ENCODE data around the gene THSD4.
"Not testable (repeated sequence)": the region's sequence is repeated elsewhere in the genome, so short reads cannot be mapped to it uniquely, and the experiment has no call there.

The THSD4 gene

GRCh38 chr15:71669688-71670087, 554.4 kb downstream of the THSD4 start:
- Histone ChIP-seq H3K36me3 (replicated peaks; ENCODE audit: insufficient read depth, low read length) (no peaks in the 10 kb centered on the region), H3K9me2 (replicated peaks; ENCODE audit: insufficient read depth, low read length) (no peaks in the 10 kb centered on the region), H3K4me2 (ENCODE audit: low read depth, low read length) (no peak overlapping the region), H3K27me3 (replicated peaks; ENCODE audit: insufficient read depth, low read length) (no peaks in the 10 kb centered on the region), H3K9me3 (replicated peaks; ENCODE audit: insufficient read depth, low read length) (no peaks in the 10 kb centered on the region), H3F3A (ENCODE audit: insufficient read depth, low read length) (no peaks in the 10 kb centered on the region), H3K4me1 (ENCODE audit: low read length) (no peaks in the 10 kb centered on the region), H3K27ac (ENCODE audit: low read length) (no peak overlapping the region), H3K4me3 (ENCODE audit: low read length) (no peak overlapping the region), H2AFZ (ENCODE audit: low read length) (no peak overlapping the region), H4K20me1 (ENCODE audit: insufficient read depth, low read length) (no peaks in the 10 kb centered on the region), H3K9ac (ENCODE audit: low read length) (no peak overlapping the region), H3K79me2 (ENCODE audit: low read length) (no peaks in the 10 kb centered on the region)
- TF ChIP-seq EZH2 (optimal IDR thresholded peaks at IDR 0.05; ENCODE audit: low read depth, low read length) (no peak), EZH2phosphoT487 (IDR thresholded peaks at IDR 0.05; ENCODE audit: low read length) (no peak), CTCF (IDR thresholded peaks at IDR 0.05; ENCODE audit: low read length) (no peak)
- no peak for DNase-seq

- H3F3A ChIP-seq (ENCODE audit: insufficient read depth, low read length); H3K4me3 ChIP-seq (ENCODE audit: low read length); H3K4me1 ChIP-seq (ENCODE audit: low read length); H3K9me3 ChIP-seq (replicated peaks; ENCODE audit: insufficient read depth, low read length); H2AFZ ChIP-seq (ENCODE audit: low read length); H3K27ac ChIP-seq (ENCODE audit: low read length); H3K4me2 ChIP-seq (ENCODE audit: low read depth, low read length); H3K9me2 ChIP-seq (replicated peaks; ENCODE audit: insufficient read depth, low read length); H3K36me3 ChIP-seq (replicated peaks; ENCODE audit: insufficient read depth, low read length); H4K20me1 ChIP-seq (ENCODE audit: insufficient read depth, low read length); DNase-seq; H3K9ac ChIP-seq (ENCODE audit: low read length); H3K79me2 ChIP-seq (ENCODE audit: low read length); H3K27me3 ChIP-seq (replicated peaks; ENCODE audit: insufficient read depth, low read length): not testable (repeated sequence)
Measured at GRCh38 chr15:71670222-71670621, 555.0 kb downstream of the THSD4 start.

- no peaks in the 10 kb centered on the region for H3K27me3 ChIP-seq (replicated peaks; ENCODE audit: insufficient read depth, low read length)
- no peaks in the 10 kb centered on the region for H3K79me2 ChIP-seq (ENCODE audit: low read length)
- no peaks in the 10 kb centered on the region for H3K9me2 ChIP-seq (replicated peaks; ENCODE audit: insufficient read depth, low read length)
- H3K4me3 ChIP-seq (ENCODE audit: low read length), result no peak overlapping the region
- no peaks in the 10 kb centered on the region for H3K36me3 ChIP-seq (replicated peaks; ENCODE audit: insufficient read depth, low read length)
- H3K9me3 ChIP-seq (replicated peaks; ENCODE audit: insufficient read depth, low read length), result no peaks in the 10 kb centered on the region
- H4K20me1 ChIP-seq (ENCODE audit: insufficient read depth, low read length), result no peaks in the 10 kb centered on the region
- no peak overlapping the region for H3K27ac ChIP-seq (ENCODE audit: low read length)
- peaks cover 11% of the 10 kb centered on the region for H3F3A ChIP-seq (ENCODE audit: insufficient read depth, low read length)
- no peak overlapping the region for H3K4me2 ChIP-seq (ENCODE audit: low read depth, low read length)
- no peak for DNase-seq
- no peak for TF ChIP-seq CTCF (IDR thresholded peaks at IDR 0.05; ENCODE audit: low read length)
- no peak for TF ChIP-seq EZH2 (optimal IDR thresholded peaks at IDR 0.05; ENCODE audit: low read depth, low read length)
- TF ChIP-seq EZH2phosphoT487 (IDR thresholded peaks at IDR 0.05; ENCODE audit: low read length), result no peak
- H3K9ac ChIP-seq (ENCODE audit: low read length), result no peak overlapping the region
- H2AFZ ChIP-seq (ENCODE audit: low read length), result no peak overlapping the region
- H3K4me1 ChIP-seq (ENCODE audit: low read length), result peaks cover 21% of the 10 kb centered on the region
Measured at GRCh38 chr15:71674354-71674753, 559.1 kb downstream of the THSD4 start.

- Histone ChIP-seq H4K20me1 (ENCODE audit: insufficient read depth, low read length) (no peaks in the 10 kb centered on the region), H3K4me3 (ENCODE audit: low read length) (peak overlapping the region; percentile 41), H3K9me3 (replicated peaks; ENCODE audit: insufficient read depth, low read length) (no peaks in the 10 kb centered on the region), H3F3A (ENCODE audit: insufficient read depth, low read length) (peaks cover 11% of the 10 kb centered on the region), H3K4me2 (ENCODE audit: low read depth, low read length) (peak overlapping the region; percentile 78), H3K36me3 (replicated peaks; ENCODE audit: insufficient read depth, low read length) (no peaks in the 10 kb centered on the region), H3K27me3 (replicated peaks; ENCODE audit: insufficient read depth, low read length) (no peaks in the 10 kb centered on the region), H2AFZ (ENCODE audit: low read length) (peak overlapping the region; percentile 63), H3K9me2 (replicated peaks; ENCODE audit: insufficient read depth, low read length) (no peaks in the 10 kb centered on the region), H3K9ac (ENCODE audit: low read length) (peak overlapping the region; percentile 25; the same call in 1 of the 2 replicates), H3K79me2 (ENCODE audit: low read length) (no peaks in the 10 kb centered on the region), H3K4me1 (ENCODE audit: low read length) (peaks cover 21% of the 10 kb centered on the region), H3K27ac (ENCODE audit: low read length) (peak overlapping the region; percentile 63; the same call in 1 of the 2 replicates)
- TF ChIP-seq EZH2phosphoT487 (IDR thresholded peaks at IDR 0.05; ENCODE audit: low read length) (no peak), CTCF (IDR thresholded peaks at IDR 0.05; ENCODE audit: low read length) (no peak), EZH2 (optimal IDR thresholded peaks at IDR 0.05; ENCODE audit: low read depth, low read length) (no peak)
- peak; percentile 39 for DNase-seq
Measured at GRCh38 chr15:71677352-71677751, 562.1 kb downstream of the THSD4 start.

Measured in MM.1S (cell line).